Lower leg skin (tissue), 4 donors: ENCODE measurements around the gene PKP4. TPM values are rescaled to one million over a fixed set of nuclear protein-coding genes. Genes with fewer than 3 reads are reported as not detected.

ENCODE experiments used
- DNase-seq, 2 donors: peaks; one replicate each; pipeline ENCODE4 v3.0.0-alpha.2; 2019; ENCODE audit warnings: low spot score in 2 of 2
- H3K4me3 ChIP-seq: fragments of 200-600 bp; sonication (generic); 2 replicates; pipeline ENCODE4 v1.5.1; 2017; ENCODE audit warnings: mild to moderate bottlenecking, low read depth; ENCODE audit not compliant: poor library complexity, severe bottlenecking
- CTCF ChIP-seq, 3 donors: fragments of 450-650 bp; IDR thresholded peaks; one replicate each; pipeline ENCODE4 v1.5.1; 2016; ENCODE audit warnings: antibody characterized with exemption in 3 of 3, mild to moderate bottlenecking in 3 of 3, moderate library complexity in 2 of 3
- POLR2A ChIP-seq, 2 donors: fragments of 450-650 bp; IDR thresholded peaks; one replicate each; pipeline ENCODE4 v1.6.1; 2016 to 2017; ENCODE audit warnings: antibody characterized with exemption in 2 of 2, mild to moderate bottlenecking in 1 of 2, moderate library complexity in 1 of 2
- WGBS, 2 donors: methylation state at CpG; one replicate each; pipeline ENCODE4 v1.1.5; 2018; 5-methylcytosine and 5-hydroxymethylcytosine counted together
- intact Hi-C: fragments of 100-400 bp; cut with DNase I; formaldehyde crosslinking; loops from one replicate; pipeline ENCODE4 v1.15.0; 2023; ENCODE audit warnings: low total_unique reads
- total RNA-seq, 4 donors: library from RNA; depleted of rRNA; stranded (reverse); fragments of >200 nt; gene quantifications; one replicate each; pipeline ENCODE4 v1.1.0, GENCODE V29; 2016

The PKP4 gene
- total RNA-seq, 4 donors from 2014 or later: 28.0 to 71.0 (median 43.6) TPM

DNA sequence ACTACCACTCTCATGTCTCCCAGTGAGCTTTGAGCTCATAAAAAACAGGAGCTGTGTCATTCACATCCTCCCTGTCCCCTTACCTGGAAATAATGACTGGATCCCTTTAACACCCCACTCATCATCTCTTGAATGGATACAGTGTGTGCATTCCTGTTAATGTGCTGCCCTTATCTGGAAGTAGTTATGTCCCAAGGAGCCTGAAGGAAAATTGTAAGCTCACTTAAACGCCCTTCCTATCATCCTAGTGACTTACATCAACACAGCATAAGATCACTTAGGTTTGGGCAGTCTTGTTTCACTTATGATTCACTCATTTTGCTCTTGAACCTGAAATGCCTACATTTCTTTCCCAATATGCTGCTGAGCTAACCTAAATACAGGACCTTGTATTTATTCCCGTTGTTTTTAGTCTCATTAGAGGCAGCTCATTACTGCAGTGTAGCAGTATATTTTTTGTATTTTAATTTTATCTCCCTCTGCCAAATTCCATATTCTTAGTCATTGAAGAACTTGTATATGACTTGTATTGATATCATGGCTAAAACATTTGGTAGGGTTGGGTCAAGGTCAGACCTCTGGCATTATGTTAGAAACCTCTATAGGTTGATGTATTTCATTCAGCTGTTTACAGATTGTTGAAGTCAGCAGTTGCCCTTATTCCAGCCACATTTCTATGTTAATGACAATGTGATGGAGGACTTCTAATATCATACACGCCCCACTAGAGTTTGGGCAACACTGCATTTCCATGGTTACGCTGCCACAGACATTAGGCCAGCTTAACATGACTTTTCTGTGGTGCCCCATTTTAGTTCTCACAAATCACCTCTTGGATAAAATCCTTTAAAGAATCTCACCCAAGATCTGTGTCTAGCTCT, 72.9 kb downstream of the PKP4 start:
- WGBS, 2 donors: 73 to 82% methylated on average over 4 of the region's 4 CpGs
- DNase-seq: no peak
- no peak overlapping the region for H3K4me3 ChIP-seq
- intact Hi-C loops: no loop called here
- TF ChIP-seq POLR2A (IDR thresholded peaks at IDR 0.05) (no peak), CTCF (IDR thresholded peaks at IDR 0.05) (no peak)

DNA sequence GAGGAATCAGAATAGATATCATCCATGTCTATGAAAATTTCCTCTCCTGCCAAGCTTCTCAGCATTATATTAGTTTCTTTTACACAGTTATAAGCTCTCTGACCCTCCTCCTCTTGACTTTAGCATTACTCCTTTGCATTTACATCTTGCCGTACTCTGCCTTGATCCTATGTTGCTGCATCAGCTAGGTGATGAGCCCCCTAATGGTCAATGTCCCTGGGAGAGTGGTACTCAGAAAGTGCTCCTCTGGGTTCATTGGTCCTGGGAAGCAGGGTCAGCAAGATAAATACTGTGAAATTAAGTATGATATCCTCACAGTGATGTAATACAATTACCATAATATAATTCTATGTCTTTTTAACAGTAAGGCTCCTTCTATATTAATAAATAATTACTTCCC, 74.1 kb downstream of the PKP4 start:
- intact Hi-C loops: no loop called here
- DNase-seq: no peak
- TF ChIP-seq CTCF (IDR thresholded peaks at IDR 0.05) (no peak), POLR2A (IDR thresholded peaks at IDR 0.05) (no peak)
- WGBS, 2 donors: 96 to 100% methylated on average over 1 of the region's 1 CpG
- H3K4me3 ChIP-seq: no peak overlapping the region

DNA sequence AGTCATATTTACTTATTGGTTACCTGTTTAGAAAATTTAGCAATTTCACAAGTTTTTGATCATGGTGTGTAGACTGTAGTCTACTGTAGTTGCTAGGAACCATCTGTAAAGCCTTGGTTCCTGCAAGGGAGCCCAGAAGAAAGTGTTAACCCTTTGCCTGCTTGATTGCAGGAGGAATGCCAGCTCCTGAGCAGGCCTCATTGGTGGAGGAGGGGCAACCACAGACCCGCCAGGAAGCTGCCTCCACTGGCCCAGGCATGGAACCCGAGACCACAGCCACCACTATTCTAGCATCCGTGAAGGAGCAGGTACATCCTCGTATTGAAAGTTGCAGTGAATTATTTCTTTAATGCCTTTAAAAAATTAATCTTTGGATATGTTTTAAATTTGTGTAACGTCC, 76.3 kb downstream of the PKP4 start:
- no peak for DNase-seq
- intact Hi-C loops: no loop called here
- no peak for TF ChIP-seq CTCF (IDR thresholded peaks at IDR 0.05)
- WGBS, 2 donors: 96 to 97% methylated on average over 5 of the region's 5 CpGs
- no peak overlapping the region for H3K4me3 ChIP-seq

DNA sequence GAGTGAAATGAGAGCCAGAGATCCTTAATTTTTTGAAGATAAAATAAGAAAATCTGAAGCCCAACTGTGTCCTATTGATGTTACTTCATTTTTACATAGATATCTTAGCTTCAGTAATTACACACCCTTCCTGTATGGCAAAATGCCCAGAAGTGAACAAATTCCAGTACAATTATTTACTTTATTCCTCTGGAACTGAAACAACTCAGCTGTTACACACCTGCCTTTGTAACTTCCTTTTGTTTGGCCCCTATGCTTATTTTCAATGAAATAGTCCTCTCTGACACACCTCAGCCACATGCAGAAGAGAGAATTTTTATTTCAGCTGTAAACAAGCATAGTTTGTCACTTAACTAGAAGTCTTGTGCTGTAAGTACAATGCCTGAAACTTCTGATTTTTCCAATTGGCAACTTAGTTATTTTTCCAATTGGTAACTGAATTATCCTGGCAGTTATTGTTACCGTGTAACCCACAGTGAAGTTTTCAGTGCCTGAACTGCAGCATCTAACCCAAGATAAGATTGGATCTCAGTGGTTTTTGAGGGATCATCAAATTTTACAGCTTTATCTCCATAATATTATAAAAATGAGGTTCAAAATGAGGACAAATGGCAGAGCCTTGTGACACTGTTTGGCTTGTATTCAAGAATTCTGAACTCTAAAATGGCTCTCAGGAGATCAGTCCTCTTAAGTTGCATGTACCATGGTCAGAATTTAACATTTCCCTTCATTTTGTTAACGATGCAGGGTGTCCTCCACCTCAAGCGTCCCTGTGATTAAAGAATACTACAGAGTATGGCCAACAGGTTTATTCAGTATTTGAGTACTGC, 82.6 kb downstream of the PKP4 start:
- intact Hi-C loops: no loop called here
- H3K4me3 ChIP-seq: no peak overlapping the region
- 65 to 66% methylated on average over 3 of the region's 3 CpGs for WGBS, 2 donors
- no peak for DNase-seq
- TF ChIP-seq CTCF (IDR thresholded peaks at IDR 0.05): no peak
- no peak for TF ChIP-seq POLR2A (IDR thresholded peaks at IDR 0.05)

DNA sequence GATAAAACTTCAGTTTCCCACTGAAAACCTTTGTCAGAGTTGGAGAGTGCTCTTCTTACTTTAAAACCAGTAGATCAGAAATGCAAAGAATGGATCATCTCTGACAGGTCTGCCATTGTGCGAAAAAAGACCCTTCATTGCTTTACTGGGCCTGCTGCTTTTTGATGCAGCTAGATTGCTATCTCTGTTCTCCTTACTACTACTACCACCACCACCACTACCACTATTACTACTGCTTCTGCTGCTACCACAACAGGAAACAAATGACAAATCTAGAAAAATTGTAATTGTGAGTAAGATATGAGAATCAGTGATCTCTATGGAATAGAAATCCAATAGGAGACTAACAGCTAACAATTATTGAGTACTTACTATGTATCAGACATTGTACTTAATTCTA, 85.8 kb downstream of the PKP4 start:
- WGBS, 2 donors: 97 to 98% methylated on average over 1 of the region's 1 CpG
- DNase-seq: no peak
- no peak overlapping the region for H3K4me3 ChIP-seq
- intact Hi-C loops: no loop called here
- TF ChIP-seq POLR2A (IDR thresholded peaks at IDR 0.05) (no peak), CTCF (IDR thresholded peaks at IDR 0.05) (no peak)
